ENCODE measurements around the gene SYNRG.

DNA sequence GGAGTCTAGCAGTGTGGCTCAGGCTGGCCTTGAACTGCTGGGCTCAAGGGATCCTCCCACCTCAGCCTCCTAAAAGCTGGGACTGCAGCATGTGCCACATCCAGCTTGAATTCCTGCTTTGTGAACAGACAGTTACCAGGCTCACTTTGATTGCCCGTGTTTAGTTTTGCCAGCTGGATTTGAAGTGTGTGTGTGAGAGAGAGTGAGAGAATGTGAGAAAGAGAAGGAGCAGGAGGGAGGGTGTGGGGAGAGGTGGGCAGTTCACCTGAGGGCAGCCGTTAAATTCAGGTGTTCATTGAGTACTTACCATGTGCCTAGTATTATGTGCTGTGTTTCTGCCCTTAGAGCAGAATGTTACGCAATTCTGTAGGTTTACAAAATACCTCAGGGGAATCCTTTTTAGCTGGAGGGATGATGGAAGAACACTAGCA is 114.8 kb downstream of the SYNRG start:
- TF ChIP-seq NFIC (IDR thresholded peaks at IDR 0.05): no peak
- TF ChIP-seq RAD21 (IDR thresholded peaks at IDR 0.05; ENCODE audit: low read depth): no peak
- TF ChIP-seq EP300 (IDR thresholded peaks at IDR 0.05; ENCODE audit: borderline replicate concordance): no peak
- TF ChIP-seq MAX (IDR thresholded peaks at IDR 0.05): no peak
- no peak for TF ChIP-seq EGR1 (IDR thresholded peaks at IDR 0.05)
- TF ChIP-seq CREB1 (IDR thresholded peaks at IDR 0.05; ENCODE audit: low read depth): no peak
